OCI-LY3 (cell line): ENCODE measurements around the gene POU2AF1.

Source experiments
- H2AFZ ChIP-seq: fragments of 200-600, 300-600 bp; shearing (Covaris generic); 2 replicates; pipeline ENCODE4 v1.6.0; 2014; ENCODE audit warnings: antibody characterized with exemption, low read depth, low read length
- H3K27ac ChIP-seq: fragments of 200-600, 300-600 bp; sonication (generic); 2 replicates; pipeline ENCODE4 v1.5.1; 2014; ENCODE audit warnings: mild to moderate bottlenecking, low read length, moderate library complexity, mixed read lengths
- H3K27me3 ChIP-seq: fragments of 200-600, 300-600 bp; sonication (generic); 2 replicates; pipeline ENCODE4 v1.6.1; 2014; ENCODE audit warnings: low read depth, low read length, mixed read lengths
- H3K36me3 ChIP-seq: fragments of 200-600, 300-600 bp; sonication (generic); replicated peaks from 2 replicates; pipeline ENCODE3; 2014; ENCODE audit warnings: low read depth, low read length, mixed read lengths
- H3K4me1 ChIP-seq: fragments of 300-600, 200-600 bp; sonication (generic); 2 replicates; pipeline ENCODE4 v1.6.1; 2014; ENCODE audit warnings: low read length, mixed read lengths
- H3K4me2 ChIP-seq: fragments of 200-600, 300-600 bp; sonication (generic); 2 replicates; pipeline ENCODE4 v1.6.1; 2014; ENCODE audit warnings: low read length, mixed read lengths
- H3K4me3 ChIP-seq: fragments of 300-600, 200-600 bp; sonication (generic); 2 replicates; pipeline ENCODE4 v1.5.1; 2014; ENCODE audit warnings: antibody characterized with exemption, mild to moderate bottlenecking, low read length, moderate library complexity
- H3K79me2 ChIP-seq: fragments of 300-600, 200-600 bp; shearing (Covaris generic); 2 replicates; pipeline ENCODE4 v1.6.1; 2014; ENCODE audit warnings: mild to moderate bottlenecking, low read length, mixed read lengths
- H3K9ac ChIP-seq: fragments of 300-600, 200-600 bp; shearing (Covaris generic); 2 replicates; pipeline ENCODE4 v1.6.0; 2014; ENCODE audit warnings: mild to moderate bottlenecking, low read length, moderate library complexity
- H3K9me3 ChIP-seq: fragments of 200-600, 300-600 bp; shearing (Covaris generic); 2 replicates; pipeline ENCODE4 v1.6.1; 2014; ENCODE audit warnings: low read length, mixed read lengths; ENCODE audit not compliant: insufficient read depth
- H4K20me1 ChIP-seq: fragments of 200-600, 300-600 bp; sonication (generic); 2 replicates; pipeline ENCODE4 v1.6.1; 2016; ENCODE audit warnings: low read length, mixed read lengths; ENCODE audit not compliant: insufficient read depth
- EZH2phosphoT487 ChIP-seq: fragments of 200-600 bp; shearing (Covaris generic); IDR thresholded peaks from 2 replicates; pipeline ENCODE4 v1.6.1; 2018; ENCODE audit warnings: antibody characterized with exemption, mixed run types, low read depth
- TF ChIP-seq, protein P1 (sequence below): fragments of 200-600, 300-600 bp; sonication (generic); IDR thresholded peaks from 2 replicates; pipeline ENCODE4 v1.5.1; 2014; ENCODE audit warnings: antibody characterized with exemption, low read length, low read depth

The POU2AF1 gene

DNA sequence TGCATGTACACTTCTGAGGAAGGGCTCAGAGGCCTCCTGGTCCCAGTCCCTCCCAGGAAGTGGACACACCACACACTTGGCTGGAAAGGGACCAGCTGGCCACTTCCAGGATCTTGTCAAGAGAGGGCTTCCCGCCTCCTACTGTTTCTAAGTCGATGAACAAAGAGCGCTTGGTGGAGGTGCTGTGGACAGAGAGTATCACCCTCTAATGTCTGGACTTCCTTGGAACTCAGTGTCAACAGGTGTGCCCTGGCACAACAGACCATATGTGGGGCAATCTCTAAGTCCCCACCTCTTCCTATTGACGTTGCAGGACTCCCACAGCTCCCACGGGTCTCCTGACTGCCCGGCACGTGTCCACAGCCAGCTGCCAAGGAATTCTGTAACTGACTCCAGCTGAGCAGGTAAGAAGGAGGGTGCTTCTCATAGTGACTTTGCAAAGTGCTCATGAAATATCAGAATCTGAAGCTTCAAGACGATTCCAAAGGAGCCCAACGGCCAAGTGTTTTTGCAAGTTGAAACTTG lies 16.1 kb downstream of the POU2AF1 start:
- Histone ChIP-seq H3K79me2 (peaks cover 95% of the 10 kb centered on the region), H3K4me1 (peaks cover 94% of the 10 kb centered on the region), H4K20me1 (peaks cover 19% of the 10 kb centered on the region; the same call in 1 of the 2 replicates), H3K27me3 (no peaks in the 10 kb centered on the region), H3K36me3 (peaks cover 87% of the 10 kb centered on the region), H3K4me2 (peak overlapping the region; percentile 85), H3K27ac (peak overlapping the region; percentile 99), H3K9ac (peak overlapping the region; percentile 87), H2AFZ (no peak overlapping the region), H3K4me3 (peak overlapping the region; percentile 70), H3K9me3 (no peaks in the 10 kb centered on the region)
- TF ChIP-seq, protein P1, sequence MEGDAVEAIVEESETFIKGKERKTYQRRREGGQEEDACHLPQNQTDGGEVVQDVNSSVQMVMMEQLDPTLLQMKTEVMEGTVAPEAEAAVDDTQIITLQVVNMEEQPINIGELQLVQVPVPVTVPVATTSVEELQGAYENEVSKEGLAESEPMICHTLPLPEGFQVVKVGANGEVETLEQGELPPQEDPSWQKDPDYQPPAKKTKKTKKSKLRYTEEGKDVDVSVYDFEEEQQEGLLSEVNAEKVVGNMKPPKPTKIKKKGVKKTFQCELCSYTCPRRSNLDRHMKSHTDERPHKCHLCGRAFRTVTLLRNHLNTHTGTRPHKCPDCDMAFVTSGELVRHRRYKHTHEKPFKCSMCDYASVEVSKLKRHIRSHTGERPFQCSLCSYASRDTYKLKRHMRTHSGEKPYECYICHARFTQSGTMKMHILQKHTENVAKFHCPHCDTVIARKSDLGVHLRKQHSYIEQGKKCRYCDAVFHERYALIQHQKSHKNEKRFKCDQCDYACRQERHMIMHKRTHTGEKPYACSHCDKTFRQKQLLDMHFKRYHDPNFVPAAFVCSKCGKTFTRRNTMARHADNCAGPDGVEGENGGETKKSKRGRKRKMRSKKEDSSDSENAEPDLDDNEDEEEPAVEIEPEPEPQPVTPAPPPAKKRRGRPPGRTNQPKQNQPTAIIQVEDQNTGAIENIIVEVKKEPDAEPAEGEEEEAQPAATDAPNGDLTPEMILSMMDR = no peak
- TF ChIP-seq EZH2phosphoT487 = no peak

GRCh38 chr11:111361874-111362273 lies 17.2 kb downstream of the POU2AF1 start:
- TF ChIP-seq, protein P1 = no peak
- TF ChIP-seq EZH2phosphoT487 = no peak
- Histone ChIP-seq H3K4me3 (no peak overlapping the region), H3K27ac (peak overlapping the region; percentile 99), H3K9me3 (no peaks in the 10 kb centered on the region), H3K79me2 (peaks cover 85% of the 10 kb centered on the region), H2AFZ (no peak overlapping the region), H3K27me3 (no peaks in the 10 kb centered on the region), H3K36me3 (peaks cover 91% of the 10 kb centered on the region), H3K4me1 (peaks cover 83% of the 10 kb centered on the region), H4K20me1 (peaks cover 28% of the 10 kb centered on the region; the same call in 1 of the 2 replicates), H3K9ac (peak overlapping the region; percentile 87), H3K4me2 (peak overlapping the region; percentile 85; the same call in 1 of the 2 replicates)

- H2AFZ ChIP-seq = no peak overlapping the region
- peak overlapping the region; percentile 99 for H3K27ac ChIP-seq
- H3K4me2 ChIP-seq = 0 out of 2 replicates have a peak overlapping the region, but pooled peaks have one; percentile 85
- no peak for TF ChIP-seq EZH2phosphoT487
- TF ChIP-seq, protein P1 = no peak
- peaks cover 77% of the 10 kb centered on the region for H3K4me1 ChIP-seq
- H3K79me2 ChIP-seq = peaks cover 78% of the 10 kb centered on the region
- no peaks in the 10 kb centered on the region for H3K9me3 ChIP-seq
- peaks cover 33% of the 10 kb centered on the region; the same call in 1 of the 2 replicates for H4K20me1 ChIP-seq
- H3K36me3 ChIP-seq = peaks cover 91% of the 10 kb centered on the region
- no peak overlapping the region for H3K4me3 ChIP-seq
- H3K27me3 ChIP-seq = no peaks in the 10 kb centered on the region
- H3K9ac ChIP-seq = peak overlapping the region; percentile 87; the same call in 1 of the 2 replicates
These were observed 17.8 kb downstream of the POU2AF1 start for GRCh38 chr11:111361052-111361801.
